ENCODE data around the gene BAD. TPM values are rescaled to one million over a fixed set of nuclear protein-coding genes. Genes with fewer than 3 reads are reported as not detected.

The BAD gene
- total RNA-seq, 2 donors from 2014 or later: 120 to 122 TPM

DNA sequence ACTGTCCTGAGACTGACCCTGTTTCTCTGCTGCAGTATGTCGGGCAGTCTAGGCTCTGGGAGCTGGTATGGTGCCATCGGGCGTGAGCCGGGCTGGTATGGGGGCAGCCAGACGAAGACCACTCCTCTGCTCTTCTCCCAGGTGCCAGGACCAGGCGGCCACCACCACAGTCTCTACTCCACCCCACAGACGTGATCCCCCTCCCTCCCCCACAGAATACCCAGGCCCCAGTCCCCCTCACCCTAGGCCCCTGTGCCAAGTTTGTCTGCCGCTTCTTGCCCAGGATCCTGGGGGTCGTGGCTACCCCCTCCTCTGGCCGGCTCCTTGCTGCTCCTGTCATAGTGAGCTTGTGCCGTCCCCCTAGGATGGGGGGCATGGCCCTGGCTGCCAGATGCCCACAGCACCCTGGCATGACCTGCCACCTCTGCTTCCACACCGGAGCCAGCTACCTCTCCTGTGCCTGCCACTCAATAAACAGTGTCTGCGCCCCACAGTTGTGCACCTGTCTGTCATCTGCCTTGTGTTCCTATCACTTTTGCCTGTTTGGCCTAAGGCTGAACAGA is 4.6 kb upstream of the BAD start:
- no peak overlapping the region for H3K4me3 ChIP-seq
- H3K36me3 ChIP-seq: no peaks in the 10 kb centered on the region
- no peak overlapping the region for H3K27ac ChIP-seq
- no peak for DNase-seq (ENCODE audit: low spot score)
- TF ChIP-seq, protein P1, sequence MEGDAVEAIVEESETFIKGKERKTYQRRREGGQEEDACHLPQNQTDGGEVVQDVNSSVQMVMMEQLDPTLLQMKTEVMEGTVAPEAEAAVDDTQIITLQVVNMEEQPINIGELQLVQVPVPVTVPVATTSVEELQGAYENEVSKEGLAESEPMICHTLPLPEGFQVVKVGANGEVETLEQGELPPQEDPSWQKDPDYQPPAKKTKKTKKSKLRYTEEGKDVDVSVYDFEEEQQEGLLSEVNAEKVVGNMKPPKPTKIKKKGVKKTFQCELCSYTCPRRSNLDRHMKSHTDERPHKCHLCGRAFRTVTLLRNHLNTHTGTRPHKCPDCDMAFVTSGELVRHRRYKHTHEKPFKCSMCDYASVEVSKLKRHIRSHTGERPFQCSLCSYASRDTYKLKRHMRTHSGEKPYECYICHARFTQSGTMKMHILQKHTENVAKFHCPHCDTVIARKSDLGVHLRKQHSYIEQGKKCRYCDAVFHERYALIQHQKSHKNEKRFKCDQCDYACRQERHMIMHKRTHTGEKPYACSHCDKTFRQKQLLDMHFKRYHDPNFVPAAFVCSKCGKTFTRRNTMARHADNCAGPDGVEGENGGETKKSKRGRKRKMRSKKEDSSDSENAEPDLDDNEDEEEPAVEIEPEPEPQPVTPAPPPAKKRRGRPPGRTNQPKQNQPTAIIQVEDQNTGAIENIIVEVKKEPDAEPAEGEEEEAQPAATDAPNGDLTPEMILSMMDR (IDR thresholded peaks at IDR 0.05): no peak
- H3K9me3 ChIP-seq: no peaks in the 10 kb centered on the region
- H3K4me1 ChIP-seq: peaks cover 0 to 35% of the 10 kb centered on the region in 2 donors
- H3K27me3 ChIP-seq: peaks cover 10 to 19% of the 10 kb centered on the region in 2 donors

DNA sequence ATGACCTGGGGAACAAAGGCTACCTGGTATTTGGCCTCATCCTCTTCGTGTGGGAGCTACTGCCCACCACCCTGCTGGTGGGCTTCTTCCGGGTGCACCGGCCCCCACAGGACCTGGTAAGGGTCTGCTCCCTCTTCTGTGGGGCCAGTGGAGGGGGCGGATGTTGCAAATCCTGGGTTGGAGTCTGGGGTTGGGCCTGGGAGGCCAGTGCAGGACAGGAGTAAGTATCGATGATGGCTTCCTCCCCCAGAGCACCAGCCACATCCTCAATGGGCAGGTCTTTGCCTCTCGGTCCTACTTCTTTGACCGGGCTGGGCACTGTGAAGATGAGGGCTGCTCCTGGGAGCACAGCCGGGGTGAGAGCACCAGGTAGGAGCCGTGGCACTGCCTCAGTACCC is 3.9 kb upstream of the BAD start:
- Histone ChIP-seq H3K27me3 (peaks cover 10 to 19% of the 10 kb centered on the region in 2 donors), H3K27ac (no peak overlapping the region), H3K4me1 (peaks cover 0 to 42% of the 10 kb centered on the region in 2 donors), H3K9me3 (no peaks in the 10 kb centered on the region), H3K36me3 (no peaks in the 10 kb centered on the region), H3K4me3 (no peak overlapping the region)
- TF ChIP-seq, protein P1 (IDR thresholded peaks at IDR 0.05): no peak
- DNase-seq (ENCODE audit: low spot score): no peak

DNA sequence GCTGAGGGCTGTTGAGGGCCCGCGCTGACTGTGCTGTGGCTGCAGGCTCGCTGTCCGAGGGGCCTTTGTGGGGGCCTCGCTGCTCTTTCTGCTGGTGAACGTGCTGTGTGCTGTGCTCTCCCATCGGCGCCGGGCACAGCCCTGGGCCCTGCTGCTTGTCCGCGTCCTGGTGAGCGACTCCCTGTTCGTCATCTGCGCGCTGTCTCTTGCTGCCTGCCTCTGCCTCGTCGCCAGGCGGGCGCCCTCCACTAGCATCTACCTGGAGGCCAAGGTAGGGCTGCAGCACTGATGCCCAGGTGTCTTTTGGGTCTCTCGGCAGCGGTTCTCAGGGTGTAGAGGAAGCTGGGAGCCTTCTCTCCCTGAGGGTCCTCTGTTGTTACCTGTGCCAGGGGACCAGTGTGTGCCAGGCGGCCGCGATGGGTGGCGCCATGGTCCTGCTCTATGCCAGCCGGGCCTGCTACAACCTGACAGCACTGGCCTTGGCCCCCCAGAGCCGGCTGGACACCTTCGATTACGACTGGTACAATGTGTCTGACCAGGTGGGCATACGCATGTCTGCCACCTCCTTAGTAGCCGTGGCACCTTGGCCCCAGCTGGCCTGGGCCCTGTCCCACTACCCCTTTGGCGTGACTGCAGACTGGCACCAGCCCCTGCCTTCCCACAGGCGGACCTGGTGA is 3.3 kb upstream of the BAD start:
- Histone ChIP-seq H3K27ac (no peak overlapping the region), H3K4me1 (peaks cover 0 to 47% of the 10 kb centered on the region in 2 donors), H3K4me3 (no peak overlapping the region), H3K9me3 (no peaks in the 10 kb centered on the region), H3K36me3 (no peaks in the 10 kb centered on the region), H3K27me3 (peaks cover 10 to 15% of the 10 kb centered on the region in 2 donors)
- TF ChIP-seq, protein P1 (IDR thresholded peaks at IDR 0.05): no peak
- no peak for DNase-seq (ENCODE audit: low spot score)

DNA sequence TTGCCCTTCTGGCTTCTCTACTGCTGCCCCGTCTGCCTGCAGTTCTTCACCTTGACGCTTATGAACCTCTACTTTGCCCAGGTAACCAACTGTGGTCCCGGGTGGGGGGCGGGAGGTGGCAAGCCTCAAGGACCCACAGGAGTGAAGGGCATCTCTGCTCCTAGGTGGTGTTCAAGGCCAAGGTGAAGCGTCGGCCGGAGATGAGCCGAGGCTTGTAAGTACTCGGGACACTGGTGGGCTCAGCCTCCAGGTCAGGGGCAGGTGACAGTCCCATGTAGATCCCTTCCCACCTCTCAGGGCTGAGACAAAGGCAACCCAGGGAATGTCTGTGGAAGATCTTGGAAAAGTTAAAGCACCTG is 2.3 kb upstream of the BAD start:
- no peaks in the 10 kb centered on the region for H3K9me3 ChIP-seq
- H3K27me3 ChIP-seq: peaks cover 4 to 6% of the 10 kb centered on the region in 2 donors
- H3K4me1 ChIP-seq: peaks cover 0 to 43% of the 10 kb centered on the region in 2 donors
- H3K4me3 ChIP-seq: no peak overlapping the region
- H3K27ac ChIP-seq: no peak overlapping the region
- peaks cover 3% of the 10 kb centered on the region for H3K36me3 ChIP-seq
- DNase-seq (ENCODE audit: low spot score): no peak
- TF ChIP-seq, protein P1 (IDR thresholded peaks at IDR 0.05): no peak

DNA sequence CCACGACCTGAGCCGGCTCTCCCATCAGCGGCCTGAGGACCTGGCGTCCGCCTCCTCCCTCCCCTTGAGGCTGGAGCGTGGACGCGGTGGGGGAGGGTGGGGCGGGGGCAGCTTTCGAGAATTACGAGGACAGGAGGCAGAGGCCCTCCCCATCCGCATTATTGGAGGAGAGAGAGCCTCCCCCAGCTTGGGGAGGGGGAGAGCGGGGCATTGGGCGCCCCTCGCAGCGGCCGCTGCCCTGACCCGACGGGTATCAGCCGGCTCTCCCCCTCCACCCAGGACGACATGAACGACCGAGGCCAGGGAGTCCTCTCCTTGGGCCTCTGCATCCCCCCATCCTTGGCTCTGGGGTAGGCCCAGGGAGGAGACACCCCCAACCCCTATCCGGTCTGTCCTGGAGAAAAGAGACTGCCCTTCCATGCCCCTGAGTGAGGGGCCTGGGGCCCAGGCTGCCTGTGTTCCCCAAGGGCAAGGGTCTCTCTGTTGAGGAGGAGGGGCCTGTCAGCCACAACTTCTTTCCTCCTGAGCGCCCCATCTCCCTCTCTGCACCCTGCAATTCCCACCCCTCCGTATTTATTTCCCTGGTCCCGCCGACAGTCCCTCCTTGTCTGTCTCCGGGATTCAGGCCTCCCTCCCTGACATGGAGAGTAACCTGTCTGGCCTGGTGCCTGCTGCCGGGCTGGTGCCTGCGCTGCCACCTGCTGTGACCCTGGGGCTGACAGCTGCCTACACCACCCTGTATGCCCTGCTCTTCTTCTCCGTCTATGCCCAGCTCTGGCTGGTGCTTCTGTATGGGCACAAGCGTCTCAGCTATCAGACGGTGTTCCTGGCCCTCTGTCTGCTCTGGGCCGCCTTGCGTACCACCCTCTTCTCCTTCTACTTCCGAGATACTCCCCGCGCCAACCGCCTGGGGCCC is 1.7 kb upstream of the BAD start:
- peaks cover 0 to 5% of the 10 kb centered on the region in 2 donors for H3K27me3 ChIP-seq
- peak overlapping the region; percentile 90 to 96 for H3K27ac ChIP-seq
- no peak for DNase-seq (ENCODE audit: low spot score)
- H3K4me3 ChIP-seq: peak overlapping the region; percentile 67 to 68
- peaks cover 6% of the 10 kb centered on the region for H3K36me3 ChIP-seq
- H3K9me3 ChIP-seq: no peaks in the 10 kb centered on the region
- TF ChIP-seq, protein P1 (IDR thresholded peaks at IDR 0.05): no peak
- H3K4me1 ChIP-seq: peaks cover 0 to 42% of the 10 kb centered on the region in 2 donors

Measured in right atrium auricular region (tissue), 2 donors.